Ammon's horn (tissue), 1 donor: ENCODE results near the gene ERVH48-1.
"Not testable (repeated sequence)": the region's sequence is repeated elsewhere in the genome, so short reads cannot be mapped to it uniquely, and the experiment has no call there.

Experiments
- DNase-seq: peaks from one replicate; pipeline ENCODE4 v3.0.0-alpha.2; 2016; ENCODE audit warnings: low spot score

Gene ERVH48-1

DNA sequence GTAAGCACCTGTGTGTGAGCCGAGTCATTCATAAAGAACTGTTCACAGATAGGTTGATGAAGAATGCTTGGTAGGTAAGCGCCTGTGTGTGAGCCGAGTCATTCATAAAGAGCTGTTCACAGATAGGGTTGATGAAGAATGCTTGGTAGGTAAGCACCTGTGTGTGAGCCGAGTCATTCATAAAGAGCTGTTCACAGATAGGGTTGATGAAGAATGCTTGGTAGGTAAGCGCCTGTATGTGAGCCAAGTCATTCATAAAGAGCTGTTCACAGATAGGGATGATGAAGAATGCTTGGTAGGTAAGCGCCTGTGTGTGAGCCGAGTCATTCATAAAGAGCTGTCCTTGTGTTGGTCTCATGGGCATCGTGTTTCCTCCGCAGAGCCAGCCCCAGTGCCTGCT is 16.9 kb downstream of the ERVH48-1 start:
- not testable (repeated sequence) for DNase-seq

DNA sequence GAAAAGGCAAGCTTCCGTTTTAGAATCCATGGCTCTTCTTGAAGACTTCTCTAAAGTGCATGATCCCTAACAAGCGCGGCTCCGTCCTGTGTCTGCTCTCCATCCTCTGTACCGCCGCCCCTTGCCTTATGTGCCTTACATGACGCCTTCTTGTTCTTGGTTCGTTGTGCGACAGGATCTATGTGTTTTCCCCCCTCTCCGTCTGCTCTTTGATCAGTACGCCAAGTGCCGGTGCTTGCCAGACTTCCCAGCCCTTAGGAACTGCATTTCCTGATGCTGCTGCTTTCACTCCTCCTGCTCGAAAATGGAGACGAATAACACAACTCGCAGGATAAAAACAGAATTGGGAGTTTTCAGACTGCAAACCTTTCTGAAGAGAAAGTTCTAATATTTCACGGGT is 19.2 kb downstream of the ERVH48-1 start:
- peak; percentile 58 for DNase-seq

DNA sequence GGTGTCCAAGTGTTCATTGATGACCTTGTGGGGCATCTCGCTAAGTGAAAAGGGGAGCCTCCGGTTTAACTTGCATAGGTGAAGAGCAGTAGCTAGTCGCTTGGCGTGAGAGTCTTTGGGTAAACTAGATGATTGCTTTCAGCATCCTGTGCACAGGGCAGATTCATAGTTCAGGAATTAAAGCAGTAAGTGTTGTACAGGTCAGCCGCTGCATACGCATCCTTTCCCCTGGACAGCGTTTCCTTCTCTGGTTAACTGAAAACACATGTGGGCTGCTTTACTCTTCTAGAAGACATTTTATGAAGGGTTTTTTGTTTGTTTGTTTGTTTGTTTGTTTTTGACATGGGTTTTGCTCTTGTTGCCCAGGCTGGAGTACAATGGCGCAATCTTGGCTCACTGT is 20.2 kb downstream of the ERVH48-1 start:
- DNase-seq: no peak

DNA sequence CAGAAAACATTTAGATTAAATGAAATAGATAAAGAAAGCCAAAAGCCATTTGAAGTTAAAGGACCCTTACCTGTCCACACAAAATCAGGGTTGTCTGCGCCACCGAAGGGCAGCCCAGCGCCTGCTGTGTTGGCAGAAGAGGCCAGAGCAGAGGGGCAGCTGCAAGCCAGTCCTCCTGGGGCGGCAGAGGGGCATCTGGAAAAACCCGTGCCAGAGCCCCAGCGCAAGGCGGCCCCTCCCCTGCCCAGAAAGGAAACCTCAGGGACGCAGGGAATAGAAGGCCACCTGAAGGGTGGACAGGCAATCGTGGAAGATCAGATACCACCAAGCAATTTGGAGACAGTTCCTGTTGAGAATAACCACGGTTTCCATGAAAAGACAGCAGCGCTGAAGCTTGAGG is 21.6 kb downstream of the ERVH48-1 start:
- DNase-seq: no peak

DNA sequence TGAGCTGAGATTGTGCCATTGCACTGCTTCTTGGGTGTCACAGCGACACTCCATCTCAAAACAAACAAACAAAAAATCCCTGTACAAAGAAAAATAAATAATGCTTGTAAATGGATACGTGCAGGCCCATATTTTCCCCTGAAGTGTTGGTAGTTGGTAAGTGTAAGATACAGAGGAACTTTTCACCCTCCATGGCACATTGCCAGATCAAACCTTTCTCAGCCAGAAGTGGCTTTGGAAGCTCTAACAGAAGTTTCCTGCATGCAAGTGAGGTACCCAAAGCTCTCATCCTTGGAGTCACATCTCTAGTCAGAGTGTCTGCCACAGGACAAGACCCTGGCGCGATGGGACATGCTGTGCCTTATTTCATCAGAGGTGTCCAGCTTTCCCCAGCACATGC is 25.0 kb downstream of the ERVH48-1 start:
- DNase-seq: no peak

DNA sequence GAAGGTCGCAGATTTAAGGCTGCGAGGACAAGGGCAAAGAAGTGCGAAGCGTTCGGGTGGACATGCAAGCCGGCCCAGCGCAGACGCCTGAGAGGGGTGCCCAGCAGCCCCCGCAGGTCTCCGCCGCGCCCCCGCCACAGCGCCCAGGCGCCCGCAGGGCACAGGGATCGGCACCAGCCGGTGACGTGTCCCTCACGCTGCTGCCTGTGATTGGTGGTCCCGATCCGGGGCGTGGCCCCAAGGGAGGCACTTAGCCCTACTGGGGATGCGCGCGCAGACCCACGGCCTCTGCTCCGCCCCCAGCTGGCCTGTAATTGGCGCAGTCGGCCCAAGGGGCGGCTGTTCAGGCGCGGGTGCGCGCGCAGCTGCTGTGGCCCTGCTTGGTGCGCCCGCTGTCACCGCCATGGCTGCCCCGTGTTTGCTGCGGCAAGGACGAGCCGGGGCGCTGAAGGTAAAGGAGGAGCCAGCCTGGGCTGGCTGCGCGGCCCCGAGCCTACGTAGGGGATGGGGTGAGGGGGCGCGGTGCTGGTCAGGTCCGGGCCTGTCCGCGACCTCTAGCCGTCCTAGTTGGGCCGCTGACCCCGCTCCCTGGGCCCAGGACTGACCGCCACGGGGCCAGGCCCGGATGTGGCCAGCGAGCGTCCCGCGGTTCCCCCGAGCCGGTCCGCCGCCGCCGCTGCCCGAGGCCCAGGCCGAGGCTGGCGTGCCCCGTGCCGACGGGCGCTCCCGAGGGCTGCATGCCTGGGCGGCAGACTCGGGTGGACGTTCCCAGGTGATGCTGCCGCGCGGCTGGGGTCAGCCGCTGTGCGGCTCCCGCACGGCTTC is 32.3 kb downstream of the ERVH48-1 start, which contains the start of gene NDUFV3:
TSS of gene NDUFV3 (plus strand) at position 379 of the 825 bp plus-strand sequence. CDS start at position 404, 25 bp downstream.
- peak; percentile 99 for DNase-seq

DNA sequence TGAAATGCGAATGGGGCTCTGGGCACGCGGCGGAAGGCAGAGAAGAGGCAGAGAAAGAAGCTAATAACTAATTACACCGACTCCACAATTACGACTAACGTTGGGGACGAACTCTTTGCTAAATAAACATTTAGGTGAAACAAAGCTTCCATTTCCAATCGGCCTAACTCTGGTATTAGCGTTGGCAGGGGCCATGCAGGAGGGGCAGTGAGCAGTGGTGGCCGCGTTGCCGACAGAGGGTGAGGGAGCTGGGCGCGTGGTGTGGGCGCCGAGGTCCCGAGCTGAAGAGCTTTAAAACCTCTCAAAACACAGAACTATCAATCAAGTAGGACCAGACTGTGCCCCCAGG is 32.9 kb downstream of the ERVH48-1 start:
- DNase-seq: no peak

DNA sequence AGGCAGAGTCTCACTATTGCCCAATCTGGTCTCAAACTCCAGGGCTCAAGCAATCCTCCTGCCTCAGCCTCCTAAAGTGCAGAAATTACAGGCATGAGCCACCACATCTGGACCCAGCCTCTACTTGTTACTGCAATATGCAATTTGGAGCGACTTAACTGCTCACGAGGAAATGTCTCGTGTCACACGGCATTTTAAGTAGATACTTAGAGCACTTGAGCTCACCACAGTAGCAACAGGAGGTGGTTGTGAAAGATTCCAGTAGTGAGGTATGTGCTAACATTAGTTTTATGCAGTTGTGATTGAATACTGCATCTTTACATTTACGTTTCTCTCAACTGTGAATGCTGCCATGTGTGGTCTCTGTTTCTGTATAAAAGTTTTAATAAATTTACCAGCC is 38.1 kb downstream of the ERVH48-1 start:
- no peak for DNase-seq

DNA sequence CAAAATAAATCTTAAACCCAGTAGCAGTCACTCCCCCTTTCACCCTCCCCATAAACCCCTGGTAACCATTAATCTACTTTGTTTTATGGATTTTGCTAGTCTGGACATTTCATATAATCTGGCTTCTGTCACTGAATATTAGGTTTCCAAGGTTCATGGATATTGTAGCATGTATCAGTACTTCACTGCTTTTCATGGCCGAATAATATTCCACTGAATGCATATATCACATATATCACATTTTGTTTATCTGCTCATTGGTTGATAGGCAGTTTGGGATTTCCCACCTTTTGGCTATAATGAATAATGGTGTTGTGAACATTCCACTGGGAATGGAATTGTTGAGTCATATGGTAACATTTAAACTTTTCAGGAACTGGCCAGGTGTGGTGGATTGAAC is 41.5 kb downstream of the ERVH48-1 start:
- DNase-seq: no peak

DNA sequence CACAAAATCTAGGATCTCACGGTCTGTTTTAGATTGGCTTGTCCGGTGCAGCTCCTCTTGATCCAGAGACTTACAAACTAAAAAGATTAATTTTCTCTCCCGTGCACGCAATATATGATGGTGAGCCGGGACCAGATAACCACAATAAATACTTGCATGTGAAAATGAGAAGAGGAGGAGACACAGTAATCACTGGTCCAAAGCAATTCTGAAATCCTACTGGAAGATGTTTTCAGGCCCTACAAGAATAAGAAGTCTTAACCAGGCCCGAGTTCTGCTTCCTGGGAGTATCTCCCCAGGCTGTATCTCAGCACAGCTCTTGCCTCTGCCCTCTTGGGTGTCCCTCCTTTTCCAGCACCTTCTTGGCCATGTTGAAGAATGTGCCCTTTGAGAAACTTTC is 45.1 kb downstream of the ERVH48-1 start:
- DNase-seq: no peak

DNA sequence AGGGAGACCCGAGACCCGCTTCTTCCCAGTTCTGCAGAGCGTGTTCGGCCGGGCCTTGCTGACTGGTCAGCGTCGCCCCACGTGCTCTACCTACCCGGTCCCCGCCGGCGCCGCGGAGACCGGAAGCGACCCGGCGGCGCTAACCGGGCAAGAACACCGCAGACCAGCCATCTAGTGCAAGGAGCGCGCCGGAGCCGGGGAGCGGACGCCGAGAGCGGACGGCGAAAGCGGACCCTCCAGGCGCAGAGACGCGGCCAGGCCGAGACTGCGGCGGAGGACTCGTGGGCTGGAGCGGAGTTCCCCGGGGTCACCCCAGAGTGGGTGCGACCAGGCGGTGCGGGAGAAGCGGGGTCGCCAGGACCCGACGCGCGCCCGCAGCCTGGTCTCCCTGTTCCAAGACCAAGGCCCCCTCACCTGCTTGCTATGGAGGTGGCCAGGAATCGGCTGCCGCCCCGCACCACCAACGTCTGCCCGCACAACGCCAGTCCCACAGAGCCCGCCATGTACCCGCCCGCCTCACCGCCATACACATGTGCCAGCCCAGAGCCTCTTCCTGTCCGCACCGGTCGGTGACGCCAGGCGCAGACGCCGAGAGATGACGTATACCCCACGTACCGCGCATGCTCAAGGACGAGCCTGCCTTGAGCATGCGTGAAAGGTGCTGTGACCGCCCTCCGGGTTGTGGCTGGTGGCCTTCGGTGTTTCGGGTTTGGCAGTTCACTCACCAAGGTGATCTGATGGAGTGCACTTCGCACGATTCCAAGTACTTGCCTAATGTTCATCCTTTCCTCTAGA is 46.2 kb downstream of the ERVH48-1 start, which contains the start of gene WDR4:
TSS of gene WDR4 (minus strand) at position 547 of the 795 bp plus-strand sequence. CDS start at position 503, 44 bp downstream.
- peak; percentile 97 for DNase-seq

DNA sequence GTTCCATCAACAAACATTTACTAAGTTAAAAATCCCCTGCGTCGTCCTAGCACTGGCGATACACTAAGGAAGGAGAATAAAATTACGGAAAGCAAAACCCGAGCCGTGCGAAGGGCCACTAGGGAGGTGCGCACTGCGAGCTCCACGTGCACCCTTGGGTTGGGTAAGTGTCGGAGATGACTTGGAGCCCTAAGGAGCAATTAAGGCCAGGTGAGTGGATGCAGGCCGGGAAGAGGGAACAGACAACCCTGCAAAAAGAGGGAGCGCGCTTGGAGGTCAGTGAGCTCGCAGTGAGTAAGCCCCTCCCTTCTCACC is 46.8 kb downstream of the ERVH48-1 start:
- DNase-seq: no peak

DNA sequence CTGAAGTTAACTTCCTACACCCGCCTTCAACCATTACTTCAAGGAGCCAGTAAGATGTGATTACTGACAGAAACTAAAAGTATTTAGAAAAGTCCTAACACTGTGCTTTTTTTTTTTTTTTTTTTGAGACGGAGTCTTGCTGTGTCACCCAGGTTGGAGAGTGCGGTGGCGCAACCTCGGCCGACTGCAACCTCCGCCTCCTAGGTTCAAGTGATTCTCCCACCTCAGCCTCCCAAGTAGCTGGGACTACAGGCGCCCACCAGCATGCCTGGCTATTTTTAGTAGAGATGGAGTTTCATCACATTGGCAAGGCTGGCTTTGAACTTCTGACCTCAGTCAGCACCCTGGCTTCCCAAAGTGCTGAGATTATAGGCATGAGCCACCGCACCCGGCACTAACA is 49.6 kb downstream of the ERVH48-1 start:
- not testable (repeated sequence) for DNase-seq

DNA sequence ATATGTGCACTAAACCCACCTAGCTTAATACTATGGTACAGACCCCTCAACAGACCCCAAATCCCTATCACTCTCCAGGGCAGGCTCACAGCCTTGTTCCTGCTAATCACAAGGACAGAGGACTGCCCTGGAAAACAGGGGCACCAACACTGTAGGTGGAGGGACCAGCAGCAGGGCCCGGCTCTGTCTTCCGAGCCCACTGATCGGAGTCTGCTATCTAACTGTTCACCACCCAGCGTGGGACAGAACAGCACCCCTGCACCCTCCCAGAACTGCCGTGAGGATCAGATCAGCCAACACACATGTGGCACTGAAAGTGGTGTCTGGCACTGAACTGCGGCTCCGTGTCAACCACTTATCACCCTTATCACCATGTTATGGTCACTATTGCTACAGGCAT is 52.3 kb downstream of the ERVH48-1 start:
- no peak for DNase-seq

DNA sequence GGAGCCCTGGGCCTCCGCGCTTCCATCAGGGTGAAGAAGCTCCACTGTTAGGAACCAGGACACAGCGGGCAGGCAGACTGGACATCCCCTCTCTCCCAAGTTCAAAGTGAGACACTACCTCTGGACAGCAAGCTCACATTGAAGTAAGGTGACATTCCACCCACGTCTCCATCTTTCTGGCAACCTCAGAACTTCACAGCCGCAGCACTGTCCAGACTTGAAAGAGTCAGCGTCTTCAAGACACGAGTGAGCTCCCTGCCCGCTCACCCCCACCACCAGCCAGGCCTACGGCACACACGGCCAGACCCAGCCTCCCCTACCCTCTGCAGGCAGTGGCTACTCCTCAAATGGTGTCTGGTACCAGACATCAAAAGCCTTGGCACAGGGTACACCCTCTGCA is 57.2 kb downstream of the ERVH48-1 start:
- DNase-seq: no peak
